Measurements from ENCODE around the gene KPNB1.
A peak's percentile ranks its signal among the peaks of the same experiment; 100 is the strongest.

DNA sequence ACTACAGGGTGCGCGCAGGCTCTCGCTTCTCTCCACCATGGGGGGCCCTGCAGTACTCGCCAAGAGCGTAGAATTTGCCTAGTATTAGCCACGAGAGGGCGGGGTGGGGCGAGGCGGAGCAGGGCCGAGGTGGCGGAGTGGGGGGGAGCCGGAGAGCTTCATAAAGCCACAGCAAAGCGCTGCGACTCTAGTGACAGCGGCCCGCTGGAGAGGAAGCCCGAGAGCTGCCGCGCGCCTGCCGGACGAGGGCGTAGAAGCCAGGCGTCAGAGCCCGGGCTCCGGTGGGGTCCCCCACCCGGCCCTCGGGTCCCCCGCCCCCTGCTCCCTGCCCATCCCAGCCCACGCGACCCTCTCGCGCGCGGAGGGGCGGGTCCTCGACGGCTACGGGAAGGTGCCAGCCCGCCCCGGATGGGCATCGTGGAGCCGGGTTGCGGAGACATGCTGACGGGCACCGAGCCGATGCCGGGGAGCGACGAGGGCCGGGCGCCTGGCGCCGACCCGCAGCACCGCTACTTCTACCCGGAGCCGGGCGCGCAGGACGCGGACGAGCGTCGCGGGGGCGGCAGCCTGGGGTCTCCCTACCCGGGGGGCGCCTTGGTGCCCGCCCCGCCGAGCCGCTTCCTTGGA lies 83.4 kb downstream of the KPNB1 start, which contains the start of gene TBX21:
- no peak for TF ChIP-seq RFX5 (IDR thresholded peaks at IDR 0.05; ENCODE audit: low read depth, low read length)
- TF ChIP-seq, protein P1, sequence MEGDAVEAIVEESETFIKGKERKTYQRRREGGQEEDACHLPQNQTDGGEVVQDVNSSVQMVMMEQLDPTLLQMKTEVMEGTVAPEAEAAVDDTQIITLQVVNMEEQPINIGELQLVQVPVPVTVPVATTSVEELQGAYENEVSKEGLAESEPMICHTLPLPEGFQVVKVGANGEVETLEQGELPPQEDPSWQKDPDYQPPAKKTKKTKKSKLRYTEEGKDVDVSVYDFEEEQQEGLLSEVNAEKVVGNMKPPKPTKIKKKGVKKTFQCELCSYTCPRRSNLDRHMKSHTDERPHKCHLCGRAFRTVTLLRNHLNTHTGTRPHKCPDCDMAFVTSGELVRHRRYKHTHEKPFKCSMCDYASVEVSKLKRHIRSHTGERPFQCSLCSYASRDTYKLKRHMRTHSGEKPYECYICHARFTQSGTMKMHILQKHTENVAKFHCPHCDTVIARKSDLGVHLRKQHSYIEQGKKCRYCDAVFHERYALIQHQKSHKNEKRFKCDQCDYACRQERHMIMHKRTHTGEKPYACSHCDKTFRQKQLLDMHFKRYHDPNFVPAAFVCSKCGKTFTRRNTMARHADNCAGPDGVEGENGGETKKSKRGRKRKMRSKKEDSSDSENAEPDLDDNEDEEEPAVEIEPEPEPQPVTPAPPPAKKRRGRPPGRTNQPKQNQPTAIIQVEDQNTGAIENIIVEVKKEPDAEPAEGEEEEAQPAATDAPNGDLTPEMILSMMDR (conservative IDR thresholded peaks at IDR 0.05; ENCODE audit: low read depth, low read length): 0 out of 2 replicates have a peak, but pooled peaks have one; percentile 6

Measured in IMR-90 (cell line).